ENCODE data around the gene NDE1.

DNA sequence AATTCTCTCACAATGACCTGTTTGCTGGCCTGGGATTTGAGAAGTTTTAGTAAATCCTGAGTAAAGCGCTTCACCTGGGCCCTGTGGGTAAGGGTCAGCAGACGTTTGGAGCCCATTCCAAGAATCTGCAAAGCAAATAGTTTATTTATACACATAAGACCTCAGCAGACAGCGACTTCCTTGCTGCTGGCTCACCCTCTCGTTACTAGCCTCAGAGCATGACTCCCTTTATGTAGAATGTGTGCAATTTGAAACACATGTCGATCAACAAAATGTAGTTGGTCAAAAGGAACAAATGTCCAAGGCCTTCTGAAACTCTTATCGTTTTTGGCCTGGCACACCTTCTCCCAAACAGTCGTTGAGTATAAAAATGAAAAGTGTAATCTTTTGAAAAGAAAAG is 38.4 kb upstream of the NDE1 start:
- TF ChIP-seq, protein P1, sequence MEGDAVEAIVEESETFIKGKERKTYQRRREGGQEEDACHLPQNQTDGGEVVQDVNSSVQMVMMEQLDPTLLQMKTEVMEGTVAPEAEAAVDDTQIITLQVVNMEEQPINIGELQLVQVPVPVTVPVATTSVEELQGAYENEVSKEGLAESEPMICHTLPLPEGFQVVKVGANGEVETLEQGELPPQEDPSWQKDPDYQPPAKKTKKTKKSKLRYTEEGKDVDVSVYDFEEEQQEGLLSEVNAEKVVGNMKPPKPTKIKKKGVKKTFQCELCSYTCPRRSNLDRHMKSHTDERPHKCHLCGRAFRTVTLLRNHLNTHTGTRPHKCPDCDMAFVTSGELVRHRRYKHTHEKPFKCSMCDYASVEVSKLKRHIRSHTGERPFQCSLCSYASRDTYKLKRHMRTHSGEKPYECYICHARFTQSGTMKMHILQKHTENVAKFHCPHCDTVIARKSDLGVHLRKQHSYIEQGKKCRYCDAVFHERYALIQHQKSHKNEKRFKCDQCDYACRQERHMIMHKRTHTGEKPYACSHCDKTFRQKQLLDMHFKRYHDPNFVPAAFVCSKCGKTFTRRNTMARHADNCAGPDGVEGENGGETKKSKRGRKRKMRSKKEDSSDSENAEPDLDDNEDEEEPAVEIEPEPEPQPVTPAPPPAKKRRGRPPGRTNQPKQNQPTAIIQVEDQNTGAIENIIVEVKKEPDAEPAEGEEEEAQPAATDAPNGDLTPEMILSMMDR (IDR thresholded peaks at IDR 0.05; ENCODE audit: low read length): no peak
- TF ChIP-seq EZH2 (IDR thresholded peaks at IDR 0.05; ENCODE audit: borderline replicate concordance, low read length): no peak
